ENCODE results near the gene ZBP1.

ZBP1 gene

DNA sequence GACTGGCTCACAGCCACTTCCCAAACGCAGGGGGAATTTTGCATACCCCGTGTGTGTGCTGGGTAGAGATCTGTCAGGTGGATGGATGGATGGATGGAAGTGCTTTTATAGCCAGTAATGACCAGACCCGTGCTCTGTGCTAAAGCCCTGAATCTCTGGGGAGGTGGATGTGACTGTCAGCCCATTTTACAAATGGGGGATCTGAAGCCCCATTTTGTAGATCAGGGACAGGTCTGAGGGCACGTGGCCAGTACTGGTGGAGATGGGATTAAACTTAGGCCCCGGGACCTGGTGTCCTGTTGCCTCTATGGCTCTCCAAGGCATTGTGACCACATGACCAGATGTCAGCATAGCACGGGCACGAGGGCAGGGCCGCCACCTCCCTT, 38.2 kb upstream of the ZBP1 start:
- DNase-seq (ENCODE audit: low spot score), result no peak

DNA sequence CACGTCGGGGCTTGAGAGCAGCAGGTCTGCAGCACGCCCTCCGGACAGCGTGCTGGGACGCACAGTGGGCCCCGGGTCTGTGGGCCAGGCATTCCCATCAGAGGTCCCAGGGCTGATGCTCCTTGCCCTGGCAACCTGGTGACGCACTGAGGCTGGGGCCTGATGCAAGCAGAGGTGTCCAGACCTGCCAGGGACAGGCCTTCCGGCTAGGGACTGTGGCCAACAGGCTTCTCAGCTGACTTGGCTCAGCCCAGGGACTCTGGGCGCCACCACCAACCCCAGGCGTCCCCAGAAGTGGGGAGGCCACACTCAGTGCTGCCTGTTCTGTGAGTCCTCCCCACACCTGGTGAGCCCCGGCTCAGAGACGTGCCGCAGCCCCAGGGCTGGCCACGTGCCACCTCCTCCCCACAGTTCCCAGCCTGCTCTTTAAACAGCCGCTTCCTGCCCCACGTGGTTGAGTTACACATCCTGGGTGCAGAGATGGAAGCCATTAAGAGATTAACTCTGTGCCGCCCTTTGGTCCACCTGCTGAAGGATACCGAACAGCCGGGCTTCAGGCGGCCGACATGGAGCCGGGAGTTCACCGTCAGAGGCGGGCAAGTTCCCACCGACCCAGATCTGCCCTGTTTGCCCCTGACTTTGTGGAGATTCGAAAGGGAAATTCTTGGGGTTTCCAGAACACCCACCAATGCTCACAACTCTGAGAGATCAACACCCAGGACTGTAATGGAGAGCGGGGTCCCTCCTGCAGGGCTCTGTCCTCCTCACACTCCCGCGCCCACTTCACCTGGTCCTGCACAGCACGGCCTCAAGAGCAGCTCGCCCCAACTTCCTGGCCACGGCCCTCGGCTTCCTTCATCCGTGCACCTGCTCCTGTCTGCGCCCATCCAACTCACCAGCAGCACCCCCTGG, 37.6 kb upstream of the ZBP1 start:
- no peak for DNase-seq (ENCODE audit: low spot score)

DNA sequence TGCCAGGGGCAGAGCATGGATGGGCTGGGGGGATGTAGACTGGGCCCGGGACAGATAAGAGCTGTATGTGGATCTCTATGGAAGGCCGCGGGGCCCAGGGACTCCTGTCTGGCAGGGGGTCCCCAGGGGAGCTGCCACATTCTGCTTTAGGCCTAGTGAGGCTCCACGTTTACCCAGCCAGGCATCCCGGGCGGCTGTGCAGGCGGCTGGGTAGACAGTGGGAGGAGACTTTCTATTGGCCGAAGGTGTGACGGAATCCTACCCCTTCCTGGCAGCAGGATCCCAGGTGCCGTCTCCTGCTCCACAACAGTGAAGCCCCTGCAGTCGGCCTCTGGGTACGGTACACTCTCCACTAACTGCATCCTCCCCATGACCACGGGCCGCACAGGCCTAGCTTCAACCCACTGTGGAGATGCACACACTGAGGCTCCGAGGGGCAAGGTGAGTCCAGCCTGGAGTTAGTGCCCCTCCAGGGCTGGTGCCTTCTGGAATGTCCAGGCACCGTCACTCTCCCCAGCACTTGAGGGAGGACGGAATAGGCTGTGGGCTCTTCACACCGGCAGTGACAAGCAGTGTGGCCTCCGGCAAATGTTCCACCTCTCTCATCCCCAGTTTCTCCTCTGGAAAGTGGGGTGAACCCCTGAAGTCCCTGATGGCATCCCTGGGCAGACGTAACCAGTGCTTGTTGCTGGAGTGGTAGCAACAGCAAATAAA, 36.8 kb upstream of the ZBP1 start:
- DNase-seq (ENCODE audit: low spot score), result no peak

DNA sequence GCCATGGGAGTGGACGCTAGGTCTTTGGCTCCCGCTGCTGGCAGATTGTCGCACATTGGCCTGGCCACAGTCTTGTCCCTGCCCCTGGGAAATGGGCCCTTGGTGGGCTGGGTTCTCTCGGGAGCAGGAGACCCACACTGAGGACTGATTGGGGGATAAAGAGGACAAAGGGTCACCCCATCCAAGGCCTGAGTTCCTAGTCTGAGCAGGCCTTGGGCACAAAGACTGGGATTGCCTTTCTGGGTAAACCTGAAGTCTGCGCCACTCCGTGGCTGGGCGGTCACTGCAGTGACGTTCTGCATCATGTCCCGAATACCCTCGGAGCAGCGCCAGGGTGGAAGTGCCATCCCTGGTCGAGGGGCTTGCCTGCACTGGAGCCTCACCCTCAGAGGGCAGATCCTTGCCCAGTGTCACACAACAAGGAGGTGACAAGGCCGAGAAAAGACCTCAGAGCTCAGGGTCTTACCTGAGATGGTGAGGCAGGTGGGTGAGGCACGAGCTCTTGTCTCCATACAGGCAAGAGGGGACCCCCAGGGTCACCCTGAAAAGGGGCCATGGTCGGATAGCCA, 36.1 kb upstream of the ZBP1 start:
- no peak for DNase-seq (ENCODE audit: low spot score)

DNA sequence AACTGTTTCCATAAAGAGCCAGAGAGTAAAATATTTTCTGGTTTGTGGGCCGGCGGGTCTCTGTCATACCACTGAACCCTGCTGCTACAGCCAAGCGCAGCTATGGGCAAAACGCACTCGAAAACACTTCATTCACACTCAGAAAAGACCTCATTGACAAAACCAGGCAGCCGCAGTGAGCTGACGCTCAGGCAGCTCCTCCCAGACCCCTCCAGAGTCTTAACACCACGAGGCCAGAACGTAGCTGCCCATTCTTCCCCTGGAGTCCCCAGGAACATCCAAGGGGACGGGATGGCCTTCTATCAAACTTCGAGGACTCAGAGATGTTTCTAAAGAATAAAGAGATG, 35.6 kb upstream of the ZBP1 start:
- no peak for DNase-seq (ENCODE audit: low spot score)

DNA sequence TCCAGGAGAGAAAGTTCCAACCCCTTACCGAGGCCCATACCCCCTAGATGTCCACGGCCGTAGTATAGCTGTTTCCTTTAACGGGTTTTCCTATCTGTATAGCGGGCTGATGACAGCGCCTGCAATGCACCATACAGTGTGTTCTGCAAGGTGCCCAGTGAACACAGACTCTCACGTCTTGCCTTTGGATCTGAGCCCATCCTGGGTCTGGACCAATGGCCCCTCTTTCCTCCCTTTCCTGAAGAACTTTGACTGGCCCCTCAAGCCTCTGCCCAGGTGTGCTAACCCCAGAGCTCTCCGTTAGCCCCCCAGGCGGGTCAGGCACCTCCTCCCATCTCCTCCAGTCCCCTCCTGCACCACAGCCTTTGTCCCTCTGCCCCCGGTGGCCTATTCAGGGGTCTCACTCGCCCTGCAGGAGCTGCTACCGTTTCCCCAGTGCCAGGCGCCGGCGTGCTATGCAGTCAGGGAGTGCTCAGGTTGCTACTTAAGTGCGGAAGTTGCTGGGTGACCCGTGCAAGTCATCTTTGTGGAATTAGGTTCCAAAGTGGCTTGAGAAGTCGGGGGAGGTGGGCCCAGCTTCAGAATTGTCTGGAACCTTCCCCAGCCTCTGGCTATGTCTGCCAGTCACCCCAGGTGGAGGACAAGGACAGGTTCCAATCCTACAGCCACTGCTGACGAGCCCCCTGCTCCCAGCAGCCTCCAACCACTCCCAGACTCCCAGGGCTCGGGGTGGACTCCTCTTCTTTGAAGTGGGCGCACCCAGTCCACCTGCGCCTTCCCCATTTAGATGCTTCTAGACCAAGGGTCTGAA, 35.0 kb upstream of the ZBP1 start:
- no peak for DNase-seq (ENCODE audit: low spot score)

DNA sequence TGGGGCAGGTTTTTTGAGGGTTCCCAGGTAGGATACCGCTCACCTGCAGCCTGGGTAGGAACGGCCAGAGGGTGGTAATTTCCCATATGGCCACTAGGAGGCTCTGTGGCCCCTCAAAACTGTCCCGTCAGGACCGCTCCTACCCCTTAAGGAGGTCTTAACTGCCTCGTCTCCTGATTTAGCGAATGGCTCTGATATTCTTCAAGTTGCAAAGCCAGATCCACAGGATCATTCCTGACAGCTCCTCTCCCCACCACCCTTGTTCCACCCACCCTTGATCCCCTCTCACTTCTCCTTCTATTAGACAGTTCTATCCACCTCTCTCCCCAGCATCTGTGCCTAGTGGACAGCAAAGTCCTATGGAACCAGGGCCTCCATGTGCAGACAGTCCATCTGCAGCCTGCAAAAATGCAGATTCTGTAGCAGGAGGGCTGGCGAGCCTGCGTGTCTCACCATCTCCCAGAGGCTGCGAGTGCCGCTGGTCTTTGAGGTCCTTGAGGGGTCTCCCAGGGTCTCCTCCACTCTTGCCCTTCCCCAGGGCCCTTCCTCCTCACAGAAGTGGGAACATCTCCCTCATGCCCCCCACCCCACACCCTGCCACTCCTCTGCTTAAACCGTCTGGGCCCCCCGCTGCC, 34.3 kb upstream of the ZBP1 start:
- DNase-seq (ENCODE audit: low spot score), result peak; percentile 46

DNA sequence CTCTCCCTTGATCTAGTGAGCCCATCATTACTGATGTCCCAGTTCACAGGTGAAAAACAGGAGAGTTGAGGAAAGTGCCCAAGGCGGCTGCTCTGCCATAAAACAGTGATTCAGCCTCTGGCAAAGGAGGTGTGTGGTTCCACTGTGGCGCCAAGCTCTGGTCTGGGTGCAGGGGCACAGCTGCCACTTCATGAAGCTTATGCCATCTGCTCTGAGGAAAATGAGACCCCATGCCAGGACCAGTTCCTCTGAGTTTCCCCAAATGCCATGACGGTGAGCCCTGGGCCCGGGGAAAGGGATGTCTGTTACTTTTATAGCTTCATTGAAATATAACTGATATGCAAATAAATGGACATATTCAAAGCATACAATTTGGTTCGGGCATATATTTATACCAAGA, 33.7 kb upstream of the ZBP1 start:
- DNase-seq (ENCODE audit: low spot score), result no peak

DNA sequence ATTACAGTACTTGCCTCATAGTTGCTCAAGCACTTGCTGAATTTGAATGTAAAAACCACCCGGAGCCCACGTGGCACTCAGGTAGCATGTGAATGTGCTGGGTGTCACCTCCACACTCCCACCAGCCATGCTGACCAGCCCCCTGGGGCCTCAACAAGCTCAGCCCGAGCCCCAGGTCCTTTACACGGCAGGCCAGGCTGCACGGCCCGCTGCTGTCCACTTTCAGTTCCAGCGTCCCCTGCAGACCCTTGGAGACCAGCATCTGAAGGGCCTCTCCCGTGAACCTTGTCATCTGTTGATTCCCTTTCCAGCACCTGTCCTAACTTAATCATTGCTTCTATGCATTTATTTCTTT, 33.3 kb upstream of the ZBP1 start:
- no peak for DNase-seq (ENCODE audit: low spot score)

DNA sequence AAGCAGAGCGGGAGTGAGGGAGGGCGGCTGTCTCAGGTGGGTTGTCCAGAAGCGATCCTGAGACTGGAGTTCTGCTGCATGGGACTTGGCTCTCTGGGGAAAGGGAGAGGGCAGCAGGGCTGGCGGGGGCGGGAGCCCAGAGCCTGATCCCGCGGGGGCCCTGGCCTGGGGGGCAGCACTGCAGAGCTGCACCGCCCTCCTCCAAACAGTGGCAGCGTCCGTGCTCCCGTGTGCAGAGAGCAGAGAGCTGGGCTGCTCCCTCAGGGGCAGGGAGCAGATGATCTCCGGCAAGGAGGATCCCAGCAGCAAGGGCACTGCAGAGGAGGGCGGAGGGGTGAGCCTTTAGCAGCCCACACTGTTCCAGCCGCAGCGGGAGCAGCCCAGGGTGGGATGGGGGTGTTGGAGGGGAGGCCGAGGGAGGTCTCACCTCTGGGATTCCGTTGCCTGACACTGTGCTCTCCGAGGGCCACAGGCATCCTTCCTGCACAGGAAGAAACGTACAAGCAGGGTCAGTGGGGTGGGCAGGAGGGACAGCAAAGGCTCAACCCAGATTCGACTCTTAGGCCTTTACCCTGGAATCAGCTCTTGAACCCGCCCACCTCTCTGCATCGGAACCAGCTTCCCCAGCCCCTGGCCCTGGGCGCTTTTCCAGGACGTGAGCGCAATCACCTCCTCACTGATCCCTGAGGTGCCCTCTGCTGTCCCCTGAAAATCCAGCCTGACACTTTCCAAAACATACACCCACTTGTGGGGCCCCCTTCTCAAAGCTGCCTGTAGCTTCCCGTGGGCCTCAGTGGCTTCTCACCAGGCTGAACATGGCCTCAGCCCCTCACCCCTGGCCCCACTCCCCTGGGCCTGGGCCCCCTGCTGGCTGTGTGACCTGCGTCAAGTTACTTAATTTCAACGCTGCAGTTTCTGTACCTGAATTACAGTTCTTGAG, 32.6 kb upstream of the ZBP1 start:
- no peak for DNase-seq (ENCODE audit: low spot score)

DNA sequence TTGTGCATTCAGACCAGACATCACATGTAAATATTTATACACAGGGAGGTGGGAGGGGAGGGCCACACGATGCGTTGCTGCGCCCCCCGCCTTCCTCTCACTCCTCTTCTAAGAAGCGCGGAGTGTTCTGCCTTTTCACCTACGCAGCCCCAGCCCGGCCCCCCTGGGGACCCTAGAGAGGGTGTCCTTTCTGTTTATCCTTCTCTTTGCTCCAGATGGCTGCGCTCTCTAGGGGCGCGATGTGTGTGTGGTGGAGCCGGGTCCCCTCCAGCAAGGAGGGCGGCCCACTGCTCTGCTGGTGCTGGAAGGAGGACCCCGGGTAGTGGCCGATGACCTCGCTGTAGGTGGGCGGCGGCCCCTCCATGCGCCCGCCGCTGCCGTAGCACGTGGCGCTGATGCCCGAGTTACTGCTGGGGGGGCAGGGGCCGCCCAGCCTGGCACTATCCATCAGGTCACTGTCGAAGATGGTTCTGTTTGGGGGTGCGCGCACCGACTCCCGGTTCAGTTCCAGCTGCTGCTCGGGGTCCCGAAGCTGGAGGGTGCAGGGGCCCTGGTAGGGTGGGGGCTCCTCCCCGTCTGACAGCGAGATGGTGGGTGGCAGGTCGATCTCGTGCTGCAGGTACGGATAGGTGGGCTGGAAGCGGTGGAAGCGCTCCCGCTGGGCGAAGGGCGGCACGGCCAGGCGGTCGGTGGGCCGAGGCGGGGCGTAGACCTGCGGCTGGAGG, 31.8 kb upstream of the ZBP1 start:
- DNase-seq (ENCODE audit: low spot score), result no peak

DNA sequence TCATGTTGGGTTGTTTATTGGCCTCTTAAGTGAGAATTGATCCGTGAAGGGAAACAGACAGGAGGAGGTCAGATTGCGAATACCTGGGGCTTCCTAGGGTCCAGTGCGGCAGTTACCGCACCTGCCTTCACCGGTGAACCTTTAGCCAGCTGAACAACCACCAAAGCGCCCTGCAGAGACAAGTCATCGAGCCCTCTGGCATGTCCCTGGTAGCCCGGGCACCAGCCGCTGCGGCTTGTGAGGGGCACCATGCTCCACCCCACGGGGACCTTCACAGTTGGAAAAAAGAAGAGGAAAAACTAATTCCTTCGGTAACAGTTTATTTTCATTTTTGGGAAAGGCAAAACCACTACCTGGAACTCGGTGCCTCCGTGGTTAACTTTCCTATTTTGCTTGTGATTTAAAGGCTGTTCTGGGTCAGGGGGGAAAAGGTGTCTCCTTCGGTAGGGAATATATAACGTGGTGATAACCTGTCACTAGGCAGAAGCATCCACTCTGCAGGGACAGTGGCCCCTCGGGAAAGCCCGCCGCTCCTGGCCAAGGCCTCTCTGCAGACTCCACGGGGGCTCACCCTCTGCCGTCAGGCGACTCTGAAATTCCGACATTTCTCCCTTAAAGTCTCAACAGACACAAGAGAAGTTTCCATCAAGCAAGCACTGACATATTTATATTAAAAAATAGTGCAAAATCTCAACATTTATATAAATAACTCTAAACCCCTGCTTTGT, 30.7 kb upstream of the ZBP1 start:
- no peak for DNase-seq (ENCODE audit: low spot score)

DNA sequence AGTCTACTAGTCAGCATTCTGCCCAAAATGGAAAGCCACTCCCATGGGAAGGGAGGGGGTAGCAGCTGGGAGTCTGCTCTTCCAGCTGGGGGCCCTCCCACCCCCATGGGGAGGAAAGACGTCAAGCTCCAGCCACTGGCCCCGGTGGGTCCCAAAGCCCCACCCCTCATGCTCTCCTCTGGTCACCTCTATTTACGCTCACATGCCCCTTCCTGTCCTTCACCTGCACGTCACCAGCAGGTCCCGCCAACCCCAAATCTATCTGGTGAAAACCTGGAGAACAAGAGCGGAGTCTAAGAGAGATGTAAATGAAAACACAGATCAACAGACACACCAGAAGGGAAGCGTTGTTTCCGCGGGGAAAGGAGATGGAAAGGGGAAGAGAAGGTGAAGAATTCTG, 30.0 kb upstream of the ZBP1 start:
- DNase-seq (ENCODE audit: low spot score), result no peak

DNA sequence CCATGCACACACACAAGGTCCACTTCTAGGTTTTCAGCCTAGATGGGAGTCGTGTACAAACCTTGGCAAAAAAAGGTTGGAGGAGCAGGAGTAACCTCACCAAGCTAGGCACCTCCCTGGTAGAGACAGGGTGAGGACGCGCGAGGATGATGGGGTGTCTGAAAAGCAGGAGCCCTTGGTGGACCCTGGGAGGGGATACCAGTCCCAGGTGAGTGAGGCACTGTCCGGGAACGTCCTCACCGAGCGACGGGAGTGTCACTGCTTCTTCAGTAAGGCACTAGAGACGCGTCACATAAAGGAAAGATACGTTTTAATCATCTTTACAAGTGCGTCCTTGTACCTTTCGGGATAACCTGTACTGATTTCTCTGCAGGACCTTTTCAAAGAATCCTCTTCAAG, 29.4 kb upstream of the ZBP1 start:
- no peak for DNase-seq (ENCODE audit: low spot score)

DNA sequence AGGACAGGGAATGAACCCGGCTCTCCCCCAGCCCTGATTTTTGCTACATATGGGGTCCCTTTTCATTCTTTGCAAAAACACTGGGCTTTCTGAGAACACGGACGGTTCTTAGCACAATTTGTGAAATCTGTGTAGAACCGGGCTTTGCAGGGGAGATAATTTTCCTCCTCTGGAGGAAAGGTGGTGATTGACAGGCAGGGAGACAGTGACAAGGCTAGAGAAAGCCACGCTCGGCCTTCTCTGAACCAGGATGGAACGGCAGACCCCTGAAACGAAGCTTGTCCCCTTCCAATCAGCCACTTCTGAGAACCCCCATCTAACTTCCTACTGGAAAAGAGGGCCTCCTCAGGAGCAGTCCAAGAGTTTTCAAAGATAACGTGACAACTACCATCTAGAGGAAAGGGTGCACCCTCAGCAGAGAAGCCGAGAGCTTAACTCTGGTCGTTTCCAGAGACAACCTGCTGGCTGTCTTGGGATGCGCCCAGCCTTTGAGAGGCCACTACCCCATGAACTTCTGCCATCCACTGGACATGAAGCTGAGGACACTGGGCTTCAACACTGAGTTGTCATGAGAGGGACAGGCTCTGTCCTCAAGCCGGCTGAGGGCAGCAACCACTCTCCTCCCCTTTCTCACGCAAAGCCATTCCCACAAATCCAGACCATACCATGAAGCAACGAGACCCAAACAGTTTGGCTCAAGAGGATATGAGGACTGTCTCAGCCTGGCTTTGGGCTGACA, 28.8 kb upstream of the ZBP1 start:
- DNase-seq (ENCODE audit: low spot score), result no peak

DNA sequence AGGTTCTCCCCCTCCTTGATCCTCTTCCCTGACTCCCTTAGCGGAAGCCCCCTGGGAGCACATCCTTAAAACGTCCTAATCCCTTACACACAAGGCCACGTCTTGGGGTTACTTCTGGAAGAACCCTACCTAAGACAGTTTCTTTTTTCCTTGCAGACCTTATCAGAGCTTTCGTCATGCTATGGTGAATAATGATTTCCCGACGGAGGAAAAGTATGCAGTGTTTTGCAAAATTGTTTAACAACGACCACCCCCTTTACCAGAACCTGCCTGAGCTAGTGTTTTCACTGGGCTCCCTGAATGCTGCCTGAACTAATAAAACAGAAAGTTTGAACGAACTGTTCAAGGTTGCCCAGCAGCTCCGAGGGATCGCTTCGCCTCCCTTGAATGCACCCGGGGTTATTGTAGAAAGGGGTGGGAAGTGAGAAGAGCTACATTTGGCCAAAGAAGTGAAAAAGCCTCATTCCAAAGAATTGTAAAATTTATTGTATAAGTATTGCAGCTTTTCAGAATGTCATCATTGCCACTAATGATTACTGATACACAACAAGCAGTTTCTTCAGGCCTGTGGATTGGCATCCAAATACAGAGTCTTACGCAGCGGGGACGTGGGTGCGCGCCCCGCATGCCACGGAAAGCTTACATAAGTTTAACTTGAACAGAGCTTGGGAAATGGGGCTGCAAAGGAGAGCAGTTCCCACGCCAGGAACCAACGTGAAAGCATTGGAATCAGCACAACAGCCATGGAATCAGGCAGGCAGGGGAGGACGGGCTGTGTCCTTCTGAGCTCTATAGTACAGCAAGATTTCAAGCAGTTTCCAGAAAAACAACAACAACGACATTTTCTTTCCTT, 27.9 kb upstream of the ZBP1 start:
- no peak for DNase-seq (ENCODE audit: low spot score)

DNA sequence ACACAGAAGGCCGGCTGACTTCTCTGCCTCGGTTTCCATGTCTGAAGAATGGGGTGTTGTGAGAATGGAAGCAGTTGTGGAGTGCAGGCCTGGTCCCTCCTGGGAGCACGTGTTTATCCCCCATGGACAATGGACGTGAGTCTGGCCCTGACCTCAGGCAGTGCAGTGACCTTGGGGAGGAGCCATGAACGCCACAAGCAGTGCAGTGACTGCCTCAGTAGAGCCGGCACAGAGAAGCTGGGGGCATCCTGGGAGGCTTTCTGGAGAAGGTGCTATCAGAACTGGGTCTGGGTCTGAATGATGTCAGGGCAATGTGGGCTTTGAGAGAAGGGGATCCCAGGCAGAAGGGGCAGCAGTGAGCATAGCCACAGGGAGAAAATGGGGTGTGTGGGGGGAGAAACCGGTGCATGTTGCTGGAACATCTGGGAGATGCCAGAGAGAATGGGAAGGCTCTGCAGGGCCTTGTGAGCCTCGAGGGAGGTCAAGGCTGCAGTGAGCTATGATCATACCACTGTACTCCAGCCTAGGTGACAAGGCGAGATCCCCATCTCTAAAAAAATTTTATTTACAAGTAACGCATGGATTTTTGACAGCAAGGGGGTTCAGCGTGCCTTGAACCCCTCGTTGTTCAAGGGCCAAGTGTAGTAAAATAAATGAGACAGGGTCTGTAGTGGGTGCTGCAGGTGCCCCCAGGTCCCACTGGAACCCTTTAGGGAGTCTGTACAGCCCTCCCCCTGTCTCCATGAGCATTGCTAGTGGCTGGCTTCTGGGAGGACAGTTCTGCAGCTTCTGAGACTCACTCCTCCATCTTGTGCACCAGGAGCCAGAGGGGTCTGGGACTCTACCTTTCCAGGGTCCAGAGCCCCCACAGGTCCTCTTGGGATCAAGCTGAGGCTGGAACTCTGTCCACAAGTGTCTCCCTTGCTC, 27.0 kb upstream of the ZBP1 start:
- no peak for DNase-seq (ENCODE audit: low spot score)

Data from hematopoietic multipotent progenitor cell treated with erythropoietin and hydrocortisone succinate and interleukin-3 and kit ligand, for 15 days (in vitro differentiated cells).